GM21447 (cell line): ENCODE measurements around the gene EBF3.

Source experiments
- ATAC-seq: cut with Tn5 transposase; IDR thresholded peaks from one replicate; pipeline ENCODE4 v1.9.1; 2021; ENCODE audit not compliant: unreplicated experiment

EBF3 gene

GRCh38 chr10:129912986-129913695 lies 50.9 kb downstream of the EBF3 start:
- ATAC-seq: no peak

- ATAC-seq: no peak
Observed at GRCh38 chr10:129912166-129912917, 51.7 kb downstream of the EBF3 start.

- no peak for ATAC-seq
Observed at GRCh38 chr10:129911451-129912165, 52.5 kb downstream of the EBF3 start.

GRCh38 chr10:129910861-129911260 lies 53.2 kb downstream of the EBF3 start:
- no peak for ATAC-seq

- no peak for ATAC-seq
Observed at GRCh38 chr10:129909531-129910256, 54.4 kb downstream of the EBF3 start.

GRCh38 chr10:129909080-129909479 lies 55.0 kb downstream of the EBF3 start:
- no peak for ATAC-seq

- ATAC-seq: no peak
Observed at GRCh38 chr10:129908406-129908805, 55.7 kb downstream of the EBF3 start.

GRCh38 chr10:129905553-129905952 lies 58.5 kb downstream of the EBF3 start:
- no peak for ATAC-seq

GRCh38 chr10:129904323-129904722 lies 59.8 kb downstream of the EBF3 start:
- no peak for ATAC-seq

GRCh38 chr10:129901389-129902006 lies 62.6 kb downstream of the EBF3 start:
- no peak for ATAC-seq

GRCh38 chr10:129900825-129901224 lies 63.2 kb downstream of the EBF3 start:
- no peak for ATAC-seq

- no peak for ATAC-seq
Observed at GRCh38 chr10:129899276-129900130, 64.6 kb downstream of the EBF3 start.

GRCh38 chr10:129898706-129899268 lies 65.3 kb downstream of the EBF3 start:
- ATAC-seq: no peak

- no peak for ATAC-seq
Observed at GRCh38 chr10:129897871-129898626, 66.0 kb downstream of the EBF3 start.

GRCh38 chr10:129896860-129897200 lies 67.2 kb downstream of the EBF3 start:
- no peak for ATAC-seq

- ATAC-seq: no peak
Observed at GRCh38 chr10:129896136-129896859, 67.8 kb downstream of the EBF3 start.

- no peak for ATAC-seq
Observed at GRCh38 chr10:129895811-129896135, 68.3 kb downstream of the EBF3 start.

- ATAC-seq: no peak
Observed at GRCh38 chr10:129894698-129895097, 69.4 kb downstream of the EBF3 start.
